Uterus (tissue), 4 donors: Measurements from ENCODE around the gene VPS72. TPM values are rescaled to one million over a fixed set of nuclear protein-coding genes. Genes with fewer than 3 reads are reported as not detected.

Experiments used
- DNase-seq, 2 donors: peaks; one replicate each; pipeline ENCODE4 v3.0.0-alpha.2; 2019 to 2020
- H3K27ac ChIP-seq, 2 donors: fragments of 200-600 bp; sonication (generic); 1 replicate in 1 of 2; 2 replicates in 1 of 2; pipeline ENCODE4 v1.5.1; 2016 to 2018
- H3K27me3 ChIP-seq, 2 donors: fragments of 200-600 bp; sonication (generic); one replicate each; pipeline ENCODE4 v1.5.1; 2018 to 2019; ENCODE audit warnings: control low read depth in 1 of 2
- H3K36me3 ChIP-seq, 2 donors: fragments of 200-600 bp; sonication (generic); one replicate each; pipeline ENCODE4 v1.5.1; 2019; ENCODE audit warnings: control low read depth in 1 of 2
- H3K4me1 ChIP-seq, 2 donors: fragments of 200-600 bp; sonication (generic); one replicate each; pipeline ENCODE4 v1.5.1; 2018 to 2019; ENCODE audit warnings: control low read depth in 1 of 2
- H3K4me3 ChIP-seq, 2 donors: fragments of 200-600 bp; sonication (generic); 1 replicate in 1 of 2; 2 replicates in 1 of 2; pipeline ENCODE4 v1.5.1; 2018 to 2019; ENCODE audit warnings: mild to moderate bottlenecking in 1 of 2
- H3K9me3 ChIP-seq, 2 donors: fragments of 200-600 bp; sonication (generic); one replicate each; pipeline ENCODE4 v1.5.1; 2019; ENCODE audit warnings: control low read depth in 1 of 2
- POLR2A ChIP-seq, 2 donors: fragments of 450-650 bp; IDR thresholded peaks; one replicate each; pipeline ENCODE4 v1.6.1; 2016; ENCODE audit warnings: antibody characterized with exemption in 2 of 2, mild to moderate bottlenecking in 1 of 2, moderate library complexity in 1 of 2
- intact Hi-C: fragments of 100-400 bp; cut with DNase I; formaldehyde crosslinking; loops from one replicate; pipeline ENCODE4 v1.15.1; 2023; ENCODE audit warnings: low total_unique reads
- total RNA-seq, 4 donors: library from RNA; depleted of rRNA in 3 of 4; stranded (reverse); fragments of >200 nt in 3 of 4; gene quantifications; one replicate each; pipeline versions ENCODE4 v1.1.0 to v1.2.4, GENCODE V29; 2014 to 2023
- TF ChIP-seq, protein P1 (sequence below), 4 experiments: fragments of 200-600 bp in 2 of 4; fragments of 450-650 bp in 2 of 4; sonication (generic) in 2 of 4; IDR thresholded peaks; one replicate each; pipeline ENCODE4 v1.5.1; 2016 to 2019; ENCODE audit warnings: antibody characterized with exemption in 4 of 4, mild to moderate bottlenecking in 2 of 4, moderate library complexity in 1 of 4
- donor health status: DM: yes; HTN: yes; CAD: no.

The VPS72 gene
- total RNA-seq, 4 donors from 2014 or later: 22.3 to 53.5 (median 32.7) TPM

DNA sequence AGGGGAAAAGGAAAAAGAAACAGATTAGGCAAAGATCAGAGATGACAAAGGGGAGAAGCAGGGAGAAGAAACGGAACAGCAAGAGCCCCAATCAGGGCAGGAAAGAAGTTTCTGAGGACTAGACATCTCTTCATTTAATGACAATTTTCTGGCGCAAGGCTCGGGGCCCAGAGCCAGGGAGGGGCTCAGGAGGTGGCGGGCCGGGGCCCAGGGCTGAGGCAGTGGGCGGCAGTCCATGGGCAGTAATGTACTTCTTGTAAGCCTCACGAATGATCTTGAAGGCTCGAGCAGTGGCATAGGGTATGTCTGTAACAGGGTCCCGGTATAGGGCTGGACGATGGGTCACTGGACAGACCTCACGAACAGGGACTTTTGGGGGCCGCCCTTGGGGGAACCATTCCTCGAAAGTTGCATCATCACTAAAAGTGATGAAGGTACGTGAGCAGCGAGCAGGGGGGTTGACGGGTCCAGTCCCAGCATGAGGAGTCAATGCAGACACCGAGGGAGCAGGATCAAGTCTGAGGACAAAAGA lies 13.4 kb downstream of the VPS72 start:
- Histone ChIP-seq H3K4me3 (no peak overlapping the region), H3K4me1 (no peaks in the 10 kb centered on the region), H3K9me3 (no peaks in the 10 kb centered on the region), H3K27me3 (no peaks in the 10 kb centered on the region), H3K27ac (no peak overlapping the region), H3K36me3 (no peaks in the 10 kb centered on the region)
- intact Hi-C loops: no loop called here
- DNase-seq: no peak
- TF ChIP-seq, protein P1, sequence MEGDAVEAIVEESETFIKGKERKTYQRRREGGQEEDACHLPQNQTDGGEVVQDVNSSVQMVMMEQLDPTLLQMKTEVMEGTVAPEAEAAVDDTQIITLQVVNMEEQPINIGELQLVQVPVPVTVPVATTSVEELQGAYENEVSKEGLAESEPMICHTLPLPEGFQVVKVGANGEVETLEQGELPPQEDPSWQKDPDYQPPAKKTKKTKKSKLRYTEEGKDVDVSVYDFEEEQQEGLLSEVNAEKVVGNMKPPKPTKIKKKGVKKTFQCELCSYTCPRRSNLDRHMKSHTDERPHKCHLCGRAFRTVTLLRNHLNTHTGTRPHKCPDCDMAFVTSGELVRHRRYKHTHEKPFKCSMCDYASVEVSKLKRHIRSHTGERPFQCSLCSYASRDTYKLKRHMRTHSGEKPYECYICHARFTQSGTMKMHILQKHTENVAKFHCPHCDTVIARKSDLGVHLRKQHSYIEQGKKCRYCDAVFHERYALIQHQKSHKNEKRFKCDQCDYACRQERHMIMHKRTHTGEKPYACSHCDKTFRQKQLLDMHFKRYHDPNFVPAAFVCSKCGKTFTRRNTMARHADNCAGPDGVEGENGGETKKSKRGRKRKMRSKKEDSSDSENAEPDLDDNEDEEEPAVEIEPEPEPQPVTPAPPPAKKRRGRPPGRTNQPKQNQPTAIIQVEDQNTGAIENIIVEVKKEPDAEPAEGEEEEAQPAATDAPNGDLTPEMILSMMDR (IDR thresholded peaks at IDR 0.05): no peak
- TF ChIP-seq POLR2A (IDR thresholded peaks at IDR 0.05): no peak

GRCh38 chr1:151175863-151176262 lies 14.1 kb downstream of the VPS72 start, which contains the start of gene TMOD4:
TSS of gene TMOD4 (minus strand) at chr1:151175981. CDS start at chr1:151174875, 1,106 bp downstream.
- no peaks in the 10 kb centered on the region for H3K27me3 ChIP-seq
- TF ChIP-seq, protein P1 (IDR thresholded peaks at IDR 0.05): no peak
- H3K4me1 ChIP-seq: no peaks in the 10 kb centered on the region
- no peaks in the 10 kb centered on the region for H3K36me3 ChIP-seq
- DNase-seq: no peak
- no peak within 1 kb of the TSS for H3K4me3 ChIP-seq
- intact Hi-C loops: no loop called here
- H3K9me3 ChIP-seq: no peaks in the 10 kb centered on the region
- no peak within 1 kb of the TSS for H3K27ac ChIP-seq

DNA sequence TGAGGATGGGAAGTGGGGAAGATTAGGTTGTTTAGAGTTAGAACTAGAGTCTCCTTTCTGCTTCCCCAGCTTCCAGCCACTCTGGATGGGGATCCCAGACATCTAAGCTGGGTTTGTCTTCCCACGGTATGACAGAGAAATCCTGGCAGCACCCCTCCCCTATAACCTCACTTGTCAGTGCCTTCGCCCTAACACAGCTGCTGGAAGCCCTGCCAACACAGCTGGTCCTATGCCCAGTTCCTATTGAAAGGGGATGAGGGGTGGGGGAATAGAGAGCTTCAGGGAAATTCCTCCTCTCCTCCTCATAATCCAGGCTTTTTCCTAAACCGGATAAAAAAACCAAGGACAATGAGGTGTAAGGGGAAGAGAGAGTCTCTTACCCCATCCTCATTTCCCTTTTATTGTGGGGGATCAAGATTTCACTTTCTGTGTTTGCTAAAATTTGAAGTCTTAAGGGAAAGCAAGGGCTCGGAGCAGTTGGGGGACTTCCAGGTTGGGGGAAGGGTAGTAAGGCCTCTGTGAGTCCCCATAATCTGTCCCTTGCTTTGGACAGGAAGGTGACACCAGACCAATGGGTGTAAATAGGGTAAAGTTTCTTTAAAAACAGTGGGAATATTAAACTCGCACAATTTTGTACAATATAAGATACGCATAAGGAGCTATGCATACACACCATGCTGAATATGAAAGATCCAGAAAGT lies 14.8 kb downstream of the VPS72 start:
- H3K9me3 ChIP-seq: no peaks in the 10 kb centered on the region
- no peak overlapping the region for H3K27ac ChIP-seq
- H3K36me3 ChIP-seq: no peaks in the 10 kb centered on the region
- no peaks in the 10 kb centered on the region for H3K27me3 ChIP-seq
- no peak overlapping the region for H3K4me3 ChIP-seq
- no peak for TF ChIP-seq POLR2A (IDR thresholded peaks at IDR 0.05)
- TF ChIP-seq, protein P1 (IDR thresholded peaks at IDR 0.05): no peak
- intact Hi-C loops: no loop called here
- DNase-seq: no peak
- H3K4me1 ChIP-seq: no peaks in the 10 kb centered on the region

- Histone ChIP-seq H3K27me3 (no peaks in the 10 kb centered on the region), H3K9me3 (no peaks in the 10 kb centered on the region), H3K4me1 (peaks cover 6 to 9% of the 10 kb centered on the region in 2 donors), H3K4me3 (no peak overlapping the region), H3K27ac (no peak overlapping the region), H3K36me3 (no peaks in the 10 kb centered on the region)
- no peak for DNase-seq
- intact Hi-C loops: no loop called here
- TF ChIP-seq, protein P1 (IDR thresholded peaks at IDR 0.05): no peak
- no peak for TF ChIP-seq POLR2A (IDR thresholded peaks at IDR 0.05)
Observed at GRCh38 chr1:151171190-151171589, 18.8 kb downstream of the VPS72 start.

- Histone ChIP-seq H3K36me3 (no peaks in the 10 kb centered on the region), H3K27ac (peak overlapping the region in 1 of 2 donors; percentile 95), H3K27me3 (no peaks in the 10 kb centered on the region), H3K4me3 (no peak overlapping the region), H3K9me3 (no peaks in the 10 kb centered on the region), H3K4me1 (peaks cover 9 to 14% of the 10 kb centered on the region in 2 donors)
- intact Hi-C loops: no loop called here
- no peak for TF ChIP-seq POLR2A (IDR thresholded peaks at IDR 0.05)
- TF ChIP-seq, protein P1 (IDR thresholded peaks at IDR 0.05): no peak
- DNase-seq: no peak
Observed at GRCh38 chr1:151167116-151167515, 22.9 kb downstream of the VPS72 start.
